Vagina (tissue), 2 donors: Measurements from ENCODE around the gene ZFHX3. TPM values are rescaled to one million over a fixed set of nuclear protein-coding genes. Genes with fewer than 3 reads are reported as not detected.

Experiments used
- DNase-seq, 2 donors: peaks; one replicate each; pipeline ENCODE4 v3.0.0-alpha.2; 2017; ENCODE audit errors: extremely low spot score in 2 of 2
- H3K27ac ChIP-seq: fragments of 200-600 bp; sonication (generic); one replicate; pipeline ENCODE4 v1.5.1; 2019
- H3K27me3 ChIP-seq: fragments of 200-600 bp; sonication (generic); one replicate; pipeline ENCODE4 v1.5.1; 2019
- H3K36me3 ChIP-seq, 2 donors: fragments of 200-600 bp; sonication (generic); one replicate each; pipeline ENCODE4 v1.5.1; 2017 to 2019
- H3K4me1 ChIP-seq: fragments of 200-600 bp; sonication (generic); one replicate; pipeline ENCODE4 v1.5.1; 2019
- H3K4me3 ChIP-seq, 2 donors: fragments of 200-600 bp; sonication (generic); 1 replicate in 1 of 2; 2 replicates in 1 of 2; pipeline ENCODE4 v1.5.1; 2016 to 2019
- H3K9me3 ChIP-seq: fragments of 200-600 bp; sonication (generic); one replicate; pipeline ENCODE4 v1.5.1; 2019
- CTCF ChIP-seq, 3 experiments: fragments of 450-650 bp in 2 of 3; fragments of 200-600 bp in 1 of 3; sonication (generic) in 1 of 3; IDR thresholded peaks; one replicate each; pipeline ENCODE4 v1.5.1; 2017 to 2019; ENCODE audit warnings: antibody characterized with exemption in 3 of 3, mild to moderate bottlenecking in 2 of 3, moderate library complexity in 2 of 3
- POLR2A ChIP-seq, 2 donors: fragments of 450-650 bp; IDR thresholded peaks; one replicate each; pipeline ENCODE4 v1.6.1; 2017; ENCODE audit warnings: antibody characterized with exemption in 2 of 2, mild to moderate bottlenecking in 2 of 2, moderate library complexity in 2 of 2
- POLR2AphosphoS5 ChIP-seq, 2 donors: sonication (generic); formaldehyde crosslinking; IDR thresholded peaks; one replicate each; pipeline ENCODE4 v1.9.0; 2017; ENCODE audit warnings: antibody characterized with exemption in 2 of 2, mild to moderate bottlenecking in 2 of 2, low read depth in 1 of 2; ENCODE audit not compliant: insufficient read depth in 1 of 2
- intact Hi-C: fragments of 100-400 bp; cut with DNase I; formaldehyde crosslinking; loops from one replicate; pipeline ENCODE4 v1.15.1; 2023
- total RNA-seq: library from RNA; depleted of rRNA; stranded (reverse); fragments of >200 nt; gene quantifications from one replicate; pipeline ENCODE4 v1.2.3, GENCODE V29; 2016

The ZFHX3 gene
- total RNA-seq, 1 donor from 2014 or later = 28.0 TPM

DNA sequence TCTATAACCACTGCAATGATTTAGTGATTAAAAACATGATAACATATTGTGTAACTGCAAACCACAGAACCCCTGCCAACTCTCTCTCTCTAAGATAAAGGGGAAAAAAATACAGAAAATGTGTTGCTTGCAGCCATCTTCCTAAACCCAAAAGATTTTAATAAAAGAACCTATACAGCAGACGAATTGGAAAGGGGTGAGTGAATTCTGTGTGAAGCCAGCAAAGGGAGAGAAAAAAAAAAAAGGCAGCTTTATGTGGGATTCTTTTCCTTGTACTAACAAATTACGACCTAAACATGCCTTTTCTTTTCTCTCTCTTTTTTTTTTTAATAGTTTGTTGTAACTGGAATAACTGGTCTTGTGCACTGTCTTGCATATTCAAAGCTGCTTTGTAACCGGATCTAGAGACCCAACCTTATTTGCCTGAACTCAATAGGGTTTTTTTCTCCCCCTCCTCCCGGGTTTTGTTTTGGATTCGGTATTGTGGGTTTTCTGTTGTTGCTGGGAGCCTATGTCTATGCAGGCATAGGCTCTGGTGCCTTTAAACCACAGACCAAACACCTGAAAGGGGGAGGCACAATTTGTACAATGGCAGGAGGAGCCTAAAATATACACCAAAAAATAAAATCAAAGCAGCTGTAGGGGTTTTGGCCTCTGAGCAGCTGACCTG lies 7.0 kb upstream of the ZFHX3 start:
- TF ChIP-seq POLR2A (IDR thresholded peaks at IDR 0.05) = no peak
- TF ChIP-seq POLR2AphosphoS5 (IDR thresholded peaks at IDR 0.05; ENCODE audit: insufficient read depth in 1 of 2, low read depth in 1 of 2) = peak in 1 of 2 donors; percentile 19
- Histone ChIP-seq H3K36me3 (no peaks in the 10 kb centered on the region), H3K4me1 (peaks cover 41% of the 10 kb centered on the region), H3K4me3 (peak overlapping the region in 1 of 2 donors; percentile 17), H3K27me3 (no peaks in the 10 kb centered on the region), H3K27ac (peak overlapping the region; percentile 93), H3K9me3 (no peaks in the 10 kb centered on the region)
- intact Hi-C loops = loop anchor here (5.0 kb wide), 1 partner anchor 118 kb away; no protein-coding TSS in a partner anchor
- no peak for DNase-seq

GRCh38 chr16:73054498-73054812 lies 6.5 kb upstream of the ZFHX3 start:
- no peaks in the 10 kb centered on the region for H3K9me3 ChIP-seq
- H3K4me3 ChIP-seq = no peak overlapping the region
- H3K27me3 ChIP-seq = no peaks in the 10 kb centered on the region
- peak overlapping the region; percentile 93 for H3K27ac ChIP-seq
- H3K4me1 ChIP-seq = peaks cover 44% of the 10 kb centered on the region
- TF ChIP-seq POLR2A (IDR thresholded peaks at IDR 0.05) = no peak
- DNase-seq = no peak
- intact Hi-C loops = loop anchor here (5.0 kb wide), 1 partner anchor 117 kb away; no protein-coding TSS in a partner anchor
- H3K36me3 ChIP-seq = no peaks in the 10 kb centered on the region

DNA sequence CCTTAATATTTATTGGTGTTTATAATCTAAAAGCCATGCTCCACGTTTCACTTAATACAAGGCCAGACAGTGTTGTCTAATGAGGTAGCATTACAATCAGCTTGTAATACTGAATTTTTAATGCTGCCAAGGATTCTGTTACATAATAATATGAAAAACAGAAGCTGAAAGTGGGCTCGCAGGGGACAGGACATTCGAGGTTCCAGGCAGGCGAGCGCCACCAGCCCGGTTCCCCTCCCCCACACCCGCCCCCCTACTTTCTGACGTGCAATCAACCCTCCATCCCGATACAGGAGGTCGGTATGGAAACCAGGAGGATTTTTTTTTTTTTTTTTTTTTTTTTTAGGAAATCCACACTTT lies 6.2 kb upstream of the ZFHX3 start:
- Histone ChIP-seq H3K9me3 (no peaks in the 10 kb centered on the region), H3K27ac (peak overlapping the region; percentile 46), H3K4me1 (peaks cover 47% of the 10 kb centered on the region), H3K27me3 (no peaks in the 10 kb centered on the region), H3K4me3 (no peak overlapping the region), H3K36me3 (no peaks in the 10 kb centered on the region)
- intact Hi-C loops = loop anchor here (5.0 kb wide), 1 partner anchor 117 kb away; no protein-coding TSS in a partner anchor
- DNase-seq = no peak
- TF ChIP-seq POLR2A (IDR thresholded peaks at IDR 0.05) (no peak), POLR2AphosphoS5 (IDR thresholded peaks at IDR 0.05; ENCODE audit: insufficient read depth in 1 of 2, low read depth in 1 of 2) (no peak), CTCF (IDR thresholded peaks at IDR 0.05) (no peak)

DNA sequence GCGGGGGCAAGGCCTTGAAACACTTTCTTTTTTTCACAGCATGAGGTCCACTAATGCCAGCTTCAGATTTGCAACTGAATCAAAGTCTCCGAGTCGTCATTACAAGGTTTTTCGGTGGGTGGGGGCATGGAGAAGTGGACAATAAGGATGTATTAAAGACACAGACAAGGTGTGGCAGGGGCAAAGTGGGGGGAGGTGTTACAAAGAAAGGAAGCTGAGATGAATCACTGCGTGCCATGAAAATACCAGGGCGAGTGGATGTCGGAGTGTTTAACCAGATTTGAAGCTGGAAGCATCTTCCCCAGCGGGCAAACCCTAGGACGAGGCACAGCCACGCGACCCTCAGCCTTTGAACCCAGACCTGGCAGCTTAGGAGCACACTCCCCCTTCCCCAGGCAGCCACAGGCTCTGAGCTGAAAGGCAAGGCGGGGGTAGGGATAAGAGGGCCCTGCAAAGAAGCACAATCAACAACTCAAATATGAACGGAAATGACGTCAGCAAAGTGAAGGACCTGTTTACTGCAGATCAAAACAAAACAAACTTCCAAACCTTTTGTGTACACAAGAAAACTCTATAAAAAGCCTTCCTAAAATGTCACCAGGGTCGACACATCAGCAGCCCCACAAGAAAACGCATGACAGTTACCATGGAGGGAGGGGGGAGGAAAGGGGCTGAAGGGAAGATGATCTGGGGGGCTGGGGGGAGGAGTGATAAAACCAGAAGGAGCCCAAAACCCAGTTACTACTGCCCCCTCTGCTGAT lies 5.6 kb upstream of the ZFHX3 start:
- Histone ChIP-seq H3K27ac (peak overlapping the region; percentile 46), H3K27me3 (no peaks in the 10 kb centered on the region), H3K4me3 (no peak overlapping the region), H3K4me1 (peaks cover 53% of the 10 kb centered on the region), H3K9me3 (no peaks in the 10 kb centered on the region), H3K36me3 (no peaks in the 10 kb centered on the region)
- no peak for DNase-seq
- TF ChIP-seq POLR2AphosphoS5 (IDR thresholded peaks at IDR 0.05; ENCODE audit: insufficient read depth in 1 of 2, low read depth in 1 of 2) (no peak), CTCF (IDR thresholded peaks at IDR 0.05) (no peak), POLR2A (IDR thresholded peaks at IDR 0.05) (no peak)
- intact Hi-C loops = loop anchor here (5.0 kb wide), 1 partner anchor 116 kb away; no protein-coding TSS in a partner anchor

DNA sequence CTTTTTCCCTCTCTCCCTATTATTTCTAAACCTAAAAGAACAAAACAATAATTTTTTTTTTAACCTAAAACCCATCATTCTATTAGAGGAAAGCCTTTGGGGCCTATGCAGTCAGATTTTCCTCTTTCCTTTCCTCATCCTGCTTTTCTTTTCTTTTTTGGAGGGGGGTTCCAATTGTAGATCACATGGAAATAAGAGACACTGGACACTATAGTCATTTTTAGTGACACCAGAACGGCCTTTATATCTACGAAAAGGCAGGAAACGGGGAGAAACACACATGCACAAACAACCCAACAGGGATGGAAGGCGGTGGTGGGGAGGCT lies 5.1 kb upstream of the ZFHX3 start:
- Histone ChIP-seq H3K27me3 (no peaks in the 10 kb centered on the region), H3K4me3 (no peak overlapping the region), H3K4me1 (peaks cover 53% of the 10 kb centered on the region), H3K27ac (peak overlapping the region; percentile 46), H3K36me3 (no peaks in the 10 kb centered on the region), H3K9me3 (no peaks in the 10 kb centered on the region)
- TF ChIP-seq CTCF (IDR thresholded peaks at IDR 0.05) (no peak), POLR2A (IDR thresholded peaks at IDR 0.05) (no peak), POLR2AphosphoS5 (IDR thresholded peaks at IDR 0.05; ENCODE audit: insufficient read depth in 1 of 2, low read depth in 1 of 2) (no peak)
- DNase-seq = no peak
- intact Hi-C loops = loop anchor here (5.0 kb wide), 1 partner anchor 116 kb away; no protein-coding TSS in a partner anchor

DNA sequence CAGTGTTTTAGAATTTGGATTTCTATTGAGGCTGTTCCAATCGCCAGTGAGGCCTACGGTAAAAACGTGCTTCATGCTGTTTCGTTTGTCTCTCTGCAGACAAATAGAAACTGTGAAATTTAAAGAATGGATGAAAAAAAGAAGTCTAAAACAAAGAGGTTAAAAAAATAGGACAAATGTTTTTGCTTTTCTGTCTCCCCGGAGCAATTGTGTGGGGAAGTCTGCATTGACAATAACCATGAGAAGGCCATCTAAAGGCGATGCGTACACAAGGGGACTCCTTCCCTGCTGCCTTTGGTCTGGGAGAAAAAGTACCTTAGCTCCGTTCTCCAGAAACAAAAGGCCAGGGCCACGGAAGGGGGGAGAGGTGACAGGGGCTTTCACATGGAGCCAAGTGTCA lies 4.6 kb upstream of the ZFHX3 start:
- no peaks in the 10 kb centered on the region for H3K27me3 ChIP-seq
- DNase-seq = no peak
- TF ChIP-seq CTCF (IDR thresholded peaks at IDR 0.05) = no peak
- TF ChIP-seq POLR2A (IDR thresholded peaks at IDR 0.05) = no peak
- TF ChIP-seq POLR2AphosphoS5 (IDR thresholded peaks at IDR 0.05; ENCODE audit: insufficient read depth in 1 of 2, low read depth in 1 of 2) = no peak
- intact Hi-C loops = loop anchor here (5.0 kb wide), 1 partner anchor 115 kb away; no protein-coding TSS in a partner anchor
- H3K4me1 ChIP-seq = peaks cover 54% of the 10 kb centered on the region
- no peak overlapping the region for H3K4me3 ChIP-seq
- no peak overlapping the region for H3K27ac ChIP-seq
- no peaks in the 10 kb centered on the region for H3K9me3 ChIP-seq
- no peaks in the 10 kb centered on the region for H3K36me3 ChIP-seq
